Effector memory CD8-positive, alpha-beta T cell (primary cell): Measurements from ENCODE around the gene UGT2B11.
"Not testable (repeated sequence)": the region's sequence is repeated elsewhere in the genome, so short reads cannot be mapped to it uniquely, and the experiment has no call there.

Experiments
- ATAC-seq: fragments of 150-1000 bp; cut with Tn5 transposase; replicated peaks from 2 replicates; pipeline ENCODE4 v1.10.0; 2021; ENCODE audit warnings: mild to moderate bottlenecking, moderate library complexity
- DNase-seq, 3 experiments: peaks; one replicate each; pipeline ENCODE4 v3.0.0; 2021
- H3K27ac Mint-ChIP-seq, 2 donors: one replicate each; pipeline ENCODE4 v1.8.0; 2022; ENCODE audit warnings: mild to moderate bottlenecking in 2 of 2, mixed read lengths in 2 of 2, moderate library complexity in 2 of 2
- H3K27me3 Mint-ChIP-seq, 2 donors: one replicate each; pipeline ENCODE4 v1.8.0; 2022; ENCODE audit warnings: mixed read lengths in 2 of 2
- H3K36me3 Mint-ChIP-seq: one replicate; pipeline ENCODE4 v1.8.0; 2022; ENCODE audit warnings: mild to moderate bottlenecking, moderate library complexity, mixed read lengths; ENCODE audit not compliant: insufficient read depth
- H3K4me1 Mint-ChIP-seq, 2 donors: one replicate each; pipeline ENCODE4 v1.8.0; 2022; ENCODE audit warnings: low read depth in 2 of 2, mixed read lengths in 2 of 2
- H3K4me3 Mint-ChIP-seq, 2 donors: one replicate each; pipeline ENCODE4 v1.8.0; 2022; ENCODE audit warnings: mild to moderate bottlenecking in 2 of 2, mixed read lengths in 2 of 2, moderate library complexity in 2 of 2
- H3K9me3 Mint-ChIP-seq, 2 donors: one replicate each; pipeline ENCODE4 v1.8.0; 2022; ENCODE audit warnings: mixed read lengths in 2 of 2
- total RNA-seq, 9 experiments: gene quantifications; one replicate each; lab custom pipeline; 2026; lab: John Stamatoyannopoulos, UW

The UGT2B11 gene
- total RNA-seq = 0 reads per million in 9 experiments

DNA sequence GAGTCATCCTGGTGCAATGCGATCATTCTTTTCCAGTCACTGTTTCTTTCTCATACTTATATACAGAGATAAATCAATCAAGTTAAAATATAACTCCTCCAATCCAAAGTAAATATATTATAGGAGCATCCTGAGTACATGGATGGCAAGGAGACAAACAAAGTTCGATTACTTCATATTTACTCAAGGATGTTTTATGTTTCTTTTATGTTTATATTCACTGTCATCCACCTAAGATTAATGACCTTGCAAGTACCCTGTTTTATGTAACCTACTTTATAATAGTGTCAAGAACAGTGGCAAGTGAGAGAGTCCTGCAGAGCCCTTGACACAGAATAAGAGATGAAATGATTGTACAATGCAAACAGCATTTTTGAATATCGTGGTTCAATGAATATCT is at the start of gene UGT2B11:
Gene UGT2B11 (minus strand): TSS at position 33 of the 400 bp plus-strand sequence. CDS start 26 bp downstream, at position 7.
- Mint-ChIP-seq H3K9me3 (peaks cover 0 to 7% of the 10 kb centered on the region in 2 donors), H3K4me3 (no peak within 1 kb of the TSS), H3K27me3 (no peaks in the 10 kb centered on the region), H3K27ac (no peak within 1 kb of the TSS), H3K4me1 (no peaks in the 10 kb centered on the region), H3K36me3 (no peaks in the 10 kb centered on the region)
- ATAC-seq = no peak
- DNase-seq = no peak

GRCh38 chr4:69253147-69253772 is 38.7 kb upstream of the UGT2B11 start:
- not testable (repeated sequence) for ATAC-seq, H3K4me1 Mint-ChIP-seq, H3K27ac Mint-ChIP-seq, DNase-seq, H3K27me3 Mint-ChIP-seq, H3K4me3 Mint-ChIP-seq, H3K36me3 Mint-ChIP-seq
- peaks cover 5 to 19% of the 10 kb centered on the region in 2 donors for H3K9me3 Mint-ChIP-seq

GRCh38 chr4:69250884-69251283 is 36.3 kb upstream of the UGT2B11 start:
- not testable (repeated sequence) for H3K4me3 Mint-ChIP-seq, H3K27me3 Mint-ChIP-seq, H3K36me3 Mint-ChIP-seq, H3K4me1 Mint-ChIP-seq, ATAC-seq, DNase-seq, H3K27ac Mint-ChIP-seq
- H3K9me3 Mint-ChIP-seq = peaks cover 5 to 11% of the 10 kb centered on the region in 2 donors

- DNase-seq, ATAC-seq, H3K9me3 Mint-ChIP-seq, H3K4me3 Mint-ChIP-seq, H3K36me3 Mint-ChIP-seq, H3K27ac Mint-ChIP-seq, H3K4me1 Mint-ChIP-seq, H3K27me3 Mint-ChIP-seq: not testable (repeated sequence)
Measured at GRCh38 chr4:69242562-69243240, 28.2 kb upstream of the UGT2B11 start.

DNA sequence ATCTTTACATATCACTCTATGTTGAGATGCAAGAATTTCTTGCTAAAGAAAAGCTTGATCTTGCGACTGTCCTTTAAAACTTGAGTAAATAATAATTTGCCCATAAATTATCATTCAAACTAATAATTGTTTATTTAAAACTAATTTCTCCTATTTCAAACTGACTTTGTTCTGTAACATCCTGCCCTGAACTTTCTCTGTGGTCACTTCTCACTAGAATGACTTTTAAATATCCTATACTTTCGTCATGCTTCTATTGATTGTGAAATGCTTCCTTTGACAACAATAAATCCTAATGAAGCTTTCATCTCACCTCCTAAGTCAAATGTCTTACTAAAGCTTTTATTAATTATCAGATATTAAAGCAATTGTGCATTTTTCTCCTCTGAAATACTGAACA is 27.2 kb upstream of the UGT2B11 start:
- not testable (repeated sequence) for DNase-seq, H3K4me3 Mint-ChIP-seq, H3K27me3 Mint-ChIP-seq, H3K27ac Mint-ChIP-seq, H3K36me3 Mint-ChIP-seq, H3K9me3 Mint-ChIP-seq, ATAC-seq, H3K4me1 Mint-ChIP-seq

- not testable (repeated sequence) for H3K4me3 Mint-ChIP-seq, H3K9me3 Mint-ChIP-seq, H3K27me3 Mint-ChIP-seq, DNase-seq, H3K4me1 Mint-ChIP-seq, H3K27ac Mint-ChIP-seq, ATAC-seq, H3K36me3 Mint-ChIP-seq
Measured at GRCh38 chr4:69240787-69241186, 26.2 kb upstream of the UGT2B11 start.

GRCh38 chr4:69239557-69240168 is 25.1 kb upstream of the UGT2B11 start:
- H3K4me1 Mint-ChIP-seq = no peaks in the 10 kb centered on the region
- H3K9me3 Mint-ChIP-seq = peaks cover 4 to 8% of the 10 kb centered on the region in 2 donors
- no peak overlapping the region for H3K27ac Mint-ChIP-seq
- DNase-seq (no peak), ATAC-seq (no peak)
- H3K27me3 Mint-ChIP-seq = no peaks in the 10 kb centered on the region
- no peak overlapping the region for H3K4me3 Mint-ChIP-seq
- no peaks in the 10 kb centered on the region for H3K36me3 Mint-ChIP-seq

GRCh38 chr4:69239092-69239491 is 24.5 kb upstream of the UGT2B11 start:
- H3K27me3 Mint-ChIP-seq = no peaks in the 10 kb centered on the region
- DNase-seq = no peak
- no peaks in the 10 kb centered on the region for H3K4me1 Mint-ChIP-seq
- no peak overlapping the region for H3K4me3 Mint-ChIP-seq
- ATAC-seq = no peak
- H3K36me3 Mint-ChIP-seq = no peaks in the 10 kb centered on the region
- H3K27ac Mint-ChIP-seq = no peak overlapping the region
- H3K9me3 Mint-ChIP-seq = peaks cover 6 to 14% of the 10 kb centered on the region in 2 donors

DNA sequence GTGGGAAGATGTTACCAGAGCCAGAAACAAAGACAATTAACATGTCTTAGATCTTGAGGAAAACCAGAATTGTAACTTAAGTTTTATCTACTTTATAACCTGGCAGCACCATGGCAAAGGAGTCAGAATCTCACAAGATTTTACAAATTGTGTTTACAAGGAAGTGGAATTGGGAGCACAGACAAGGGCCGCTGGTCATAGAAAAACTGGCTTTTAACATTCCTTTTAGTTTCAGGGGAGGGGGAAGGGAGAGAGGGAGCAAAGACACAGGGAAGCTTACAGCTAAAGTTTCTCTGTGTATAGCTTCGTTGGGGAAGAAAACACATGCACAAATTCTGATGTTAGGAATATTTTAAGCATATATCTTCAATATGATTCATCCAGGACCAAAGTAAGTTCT is 10.3 kb upstream of the UGT2B11 start:
- no peak overlapping the region for H3K27ac Mint-ChIP-seq
- DNase-seq (no peak), ATAC-seq (no peak)
- no peaks in the 10 kb centered on the region for H3K4me1 Mint-ChIP-seq
- H3K9me3 Mint-ChIP-seq = peaks cover 1 to 2% of the 10 kb centered on the region in 2 donors
- no peak overlapping the region for H3K4me3 Mint-ChIP-seq
- no peaks in the 10 kb centered on the region for H3K36me3 Mint-ChIP-seq
- H3K27me3 Mint-ChIP-seq = no peaks in the 10 kb centered on the region

- H3K4me1 Mint-ChIP-seq, H3K4me3 Mint-ChIP-seq, ATAC-seq, H3K9me3 Mint-ChIP-seq, H3K36me3 Mint-ChIP-seq, H3K27me3 Mint-ChIP-seq, DNase-seq, H3K27ac Mint-ChIP-seq: not testable (repeated sequence)
Measured at GRCh38 chr4:69223277-69223676, 8.7 kb upstream of the UGT2B11 start.

- not testable (repeated sequence) for H3K9me3 Mint-ChIP-seq, H3K27ac Mint-ChIP-seq, H3K27me3 Mint-ChIP-seq, H3K4me1 Mint-ChIP-seq, H3K4me3 Mint-ChIP-seq, H3K36me3 Mint-ChIP-seq, DNase-seq, ATAC-seq
Measured at GRCh38 chr4:69218491-69218890, 3.9 kb upstream of the UGT2B11 start.

GRCh38 chr4:69210911-69211310 is 3.6 kb downstream of the UGT2B11 start:
- DNase-seq = no peak
- ATAC-seq = no peak
- Mint-ChIP-seq H3K4me1 (no peaks in the 10 kb centered on the region), H3K27me3 (no peaks in the 10 kb centered on the region), H3K4me3 (no peak overlapping the region), H3K27ac (no peak overlapping the region), H3K36me3 (no peaks in the 10 kb centered on the region), H3K9me3 (no peaks in the 10 kb centered on the region)

DNA sequence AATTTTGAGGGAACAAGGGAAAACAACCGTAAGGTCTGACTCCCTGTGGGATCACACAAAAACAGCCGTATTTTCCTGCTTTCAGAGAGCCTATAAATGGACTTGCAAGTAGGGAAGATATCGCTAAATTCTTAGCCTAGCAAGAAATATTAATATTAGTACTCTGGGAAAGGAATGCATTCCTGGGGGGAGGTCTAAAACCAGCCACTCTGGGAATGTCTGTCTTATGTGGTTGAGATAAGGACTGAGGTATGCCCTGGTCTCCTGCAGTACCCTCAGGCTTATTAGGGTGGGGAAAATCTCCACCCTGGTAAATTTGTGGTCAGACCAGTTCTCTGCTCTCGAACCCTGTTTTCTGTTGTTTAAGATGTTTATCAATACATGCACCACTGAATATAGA is 16.0 kb downstream of the UGT2B11 start:
- ATAC-seq, H3K36me3 Mint-ChIP-seq, H3K4me1 Mint-ChIP-seq, H3K27me3 Mint-ChIP-seq, H3K27ac Mint-ChIP-seq, DNase-seq, H3K4me3 Mint-ChIP-seq, H3K9me3 Mint-ChIP-seq: not testable (repeated sequence)
